ENCODE measurements around the gene TUBA3C. TPM values are rescaled to one million over a fixed set of nuclear protein-coding genes. Genes with fewer than 3 reads are reported as not detected.

TUBA3C gene
- total RNA-seq, 1 experiment from 2014 or later = not detected

DNA sequence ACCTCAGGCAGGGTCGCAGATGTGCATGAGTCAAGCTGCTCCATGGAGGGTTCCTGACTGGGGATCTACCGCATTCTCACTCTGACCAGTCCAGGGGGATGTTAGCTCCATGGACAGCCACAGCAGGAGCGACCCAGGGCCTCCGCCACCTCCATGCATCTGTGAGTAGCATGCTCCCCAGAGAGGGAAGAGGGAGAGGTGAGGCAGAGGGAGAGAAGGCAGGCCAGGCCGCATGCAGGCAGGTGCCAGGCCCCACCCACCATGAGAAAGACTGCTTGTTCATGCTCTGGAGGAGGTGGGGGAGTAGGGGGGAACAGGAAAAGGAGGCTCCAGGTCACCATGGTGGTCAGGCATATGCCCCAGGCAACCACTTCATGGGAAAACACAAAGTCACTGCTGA, 20.3 kb downstream of the TUBA3C start:
- H2AK5ac ChIP-seq (ENCODE audit: insufficient read length, low read length) = no peak overlapping the region
- no peak overlapping the region for H2AFZ ChIP-seq (ENCODE audit: low read length)
- no peak overlapping the region for H3K4me2 ChIP-seq (ENCODE audit: insufficient read depth, insufficient read length, low read length)
- H3K4ac ChIP-seq (ENCODE audit: low read depth, low read length) = no peak overlapping the region
- H3K27ac ChIP-seq (ENCODE audit: insufficient read length, low read depth, low read length) = no peak overlapping the region
- H4K20me1 ChIP-seq (ENCODE audit: control insufficient read depth, insufficient read depth, insufficient read length) = no peaks in the 10 kb centered on the region
- H4K8ac ChIP-seq (replicated peaks; ENCODE audit: insufficient read length, low read depth, low read length) = no peak overlapping the region
- no peaks in the 10 kb centered on the region for H3K79me1 ChIP-seq (ENCODE audit: insufficient read depth, low read depth, low read length, poor library complexity, severe bottlenecking)
- H2BK5ac ChIP-seq (ENCODE audit: insufficient read length, low read length) = no peak overlapping the region
- H2BK15ac ChIP-seq (ENCODE audit: low read depth, low read length) = no peak overlapping the region
- no peaks in the 10 kb centered on the region for H3K79me2 ChIP-seq (ENCODE audit: insufficient read depth, low read length)
- no peak overlapping the region for H3K27ac Mint-ChIP-seq
- H2BK20ac ChIP-seq (ENCODE audit: low read depth, low read length, poor library complexity, severe bottlenecking) = no peak overlapping the region
- no peak overlapping the region for H2BK12ac ChIP-seq (ENCODE audit: insufficient read length, low read depth, low read length)
- H3K9ac ChIP-seq (ENCODE audit: extremely low read depth, insufficient read length, low read length) = no peak overlapping the region
- TF ChIP-seq, protein P1, sequence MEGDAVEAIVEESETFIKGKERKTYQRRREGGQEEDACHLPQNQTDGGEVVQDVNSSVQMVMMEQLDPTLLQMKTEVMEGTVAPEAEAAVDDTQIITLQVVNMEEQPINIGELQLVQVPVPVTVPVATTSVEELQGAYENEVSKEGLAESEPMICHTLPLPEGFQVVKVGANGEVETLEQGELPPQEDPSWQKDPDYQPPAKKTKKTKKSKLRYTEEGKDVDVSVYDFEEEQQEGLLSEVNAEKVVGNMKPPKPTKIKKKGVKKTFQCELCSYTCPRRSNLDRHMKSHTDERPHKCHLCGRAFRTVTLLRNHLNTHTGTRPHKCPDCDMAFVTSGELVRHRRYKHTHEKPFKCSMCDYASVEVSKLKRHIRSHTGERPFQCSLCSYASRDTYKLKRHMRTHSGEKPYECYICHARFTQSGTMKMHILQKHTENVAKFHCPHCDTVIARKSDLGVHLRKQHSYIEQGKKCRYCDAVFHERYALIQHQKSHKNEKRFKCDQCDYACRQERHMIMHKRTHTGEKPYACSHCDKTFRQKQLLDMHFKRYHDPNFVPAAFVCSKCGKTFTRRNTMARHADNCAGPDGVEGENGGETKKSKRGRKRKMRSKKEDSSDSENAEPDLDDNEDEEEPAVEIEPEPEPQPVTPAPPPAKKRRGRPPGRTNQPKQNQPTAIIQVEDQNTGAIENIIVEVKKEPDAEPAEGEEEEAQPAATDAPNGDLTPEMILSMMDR (conservative IDR thresholded peaks at IDR 0.05) = no peak
- no peaks in the 10 kb centered on the region for H3K4me1 Mint-ChIP-seq
- peaks cover 3% of the 10 kb centered on the region for H3K27me3 Mint-ChIP-seq (ENCODE audit: low read depth)
- peaks cover 96% of the 10 kb centered on the region for H3K9me3 ChIP-seq (ENCODE audit: control insufficient read depth, low read depth, low read length)
- H3K23me2 ChIP-seq (ENCODE audit: insufficient read length, low read depth, low read length, poor library complexity, severe bottlenecking) = no peaks in the 10 kb centered on the region
- no peak overlapping the region for H3K56ac ChIP-seq (ENCODE audit: insufficient read length, low read depth, low read length)
- H3K9me3 Mint-ChIP-seq = peaks cover 94 to 99% of the 10 kb centered on the region in 2 experiments
- peaks cover 4 to 36% (median 25%) of the 10 kb centered on the region in 3 experiments for H3K36me3 Mint-ChIP-seq (ENCODE audit: insufficient read depth in 1 of 3, low read depth in 3 of 3)
- no peak overlapping the region for H4K5ac ChIP-seq (ENCODE audit: insufficient read length, low read depth, low read length)
- DNase-seq = no peak
- H3K18ac ChIP-seq (ENCODE audit: insufficient read length, low read depth, low read length) = no peak overlapping the region
- H4K91ac ChIP-seq (ENCODE audit: insufficient read length, low read depth, low read length) = no peak overlapping the region
- no peak overlapping the region for H3K14ac ChIP-seq (ENCODE audit: insufficient read depth, low read length)
- H3K23ac ChIP-seq (ENCODE audit: insufficient read length, low read depth, low read length) = no peak overlapping the region
- no peaks in the 10 kb centered on the region for H3K4me1 ChIP-seq (ENCODE audit: insufficient read depth, low read length)
- H3K4me3 Mint-ChIP-seq = no peak overlapping the region
- no peak overlapping the region for H3T11ph ChIP-seq (ENCODE audit: low read length)
- H2BK120ac ChIP-seq (ENCODE audit: low read depth, low read length, poor library complexity, severe bottlenecking) = no peak overlapping the region
- WGBS (ENCODE audit: extremely low coverage, insufficient read length, low lambda C conversion rate) = no CpG with 5 or more reads among the region's 5 CpGs
- H3K27me3 ChIP-seq (ENCODE audit: insufficient read depth, low read length) = no peaks in the 10 kb centered on the region
